A549 (cell line): ENCODE data around the gene PTPN14. TPM values are rescaled to one million over a fixed set of nuclear protein-coding genes. Genes with fewer than 3 reads are reported as not detected.

Experiments
- ATAC-seq, 2 experiments: fragments of 200-7000 bp in 1 of 2; fragments of >200 bp in 1 of 2; cut with Nextera tagmentation in 1 of 2; cut with Tn5 transposase in 1 of 2; 3 replicates each; pipeline versions ENCODE4 v1.8.0 to v1.9.1; 2018 to 2020; ENCODE audit warnings: mild to moderate bottlenecking in 1 of 2, moderate library complexity in 1 of 2
- CTCF ChIA-PET: fragments of 300-600 bp; sonication (Branson Sonifier 250); formaldehyde crosslinking; extraction: SDS; loops from one replicate; lab custom pipeline; 2021; ENCODE audit warnings: antibody characterized with exemption, inconsistent platforms; lab: Yijun Ruan, JAX
- POLR2A ChIA-PET: fragments of 350-600 bp; formaldehyde crosslinking; extraction: SDS; loops from one replicate; lab custom pipeline; 2021; ENCODE audit warnings: antibody characterized with exemption, inconsistent platforms; lab: Yijun Ruan, JAX
- DNase-seq, 2 experiments: peaks; one replicate each; pipeline versions ENCODE4 v3.0.0 to v3.0.0-alpha.2; 2011 to 2016; ENCODE audit warnings: low read depth in 1 of 2, low spot score in 1 of 2
- FAIRE-seq: peaks from 2 replicates; lab custom pipeline; 2011; peaks lifted over from hg19 to GRCh38; lab: Jason Lieb, UNC
- H3K27ac ChIP-seq, 2 experiments: fragments of >200 bp; sonication (Bioruptor Twin); formaldehyde crosslinking; 3 replicates each; pipeline ENCODE4 v1.5.1; 2016 to 2017
- H3K4me1 ChIP-seq: fragments of >200 bp; sonication (Bioruptor Twin); formaldehyde crosslinking; 3 replicates; pipeline ENCODE4 v1.6.1; 2016
- H3K4me2 ChIP-seq: fragments of >200 bp; sonication (Bioruptor Twin); formaldehyde crosslinking; 3 replicates; pipeline ENCODE4 v1.6.1; 2016
- H3K4me3 ChIP-seq: fragments of >200 bp; sonication (Bioruptor Twin); formaldehyde crosslinking; 3 replicates; pipeline ENCODE4 v1.5.1; 2016
- H3K9me3 ChIP-seq: fragments of >200 bp; sonication (Bioruptor Twin); formaldehyde crosslinking; 3 replicates; pipeline ENCODE4 v1.6.1; 2016
- ATOH8 ChIP-seq: fragments of 250-450 bp; sonication (Bioruptor Pico); IDR thresholded peaks from 2 replicates; pipeline ENCODE4 v1.5.0; 2020; ENCODE audit warnings: low read depth, mild to moderate bottlenecking, moderate library complexity
- BCL3 ChIP-seq: fragments of >200 bp; sonication (Bioruptor Twin); formaldehyde crosslinking; IDR thresholded peaks from 3 replicates; pipeline ENCODE4 v1.6.1; 2016
- BHLHE40 ChIP-seq: IDR thresholded peaks from 2 replicates; pipeline ENCODE4 v1.6.1; 2012; ENCODE audit warnings: low read depth, low read length, inconsistent platforms
- CBX2 ChIP-seq: fragments of 200-600 bp; sonication (generic); IDR thresholded peaks from 2 replicates; pipeline ENCODE4 v1.6.1; 2016; ENCODE audit warnings: low read depth, mild to moderate bottlenecking, borderline replicate concordance
- CHD2 ChIP-seq: fragments of 150-350 bp; IDR thresholded peaks from 2 replicates; pipeline ENCODE4 v1.6.1; 2014; ENCODE audit warnings: low read length; ENCODE audit not compliant: partially characterized antibody
- EHF ChIP-seq: fragments of 250-450 bp; sonication (Bioruptor Pico); IDR thresholded peaks from 2 replicates; pipeline ENCODE4 v1.5.0; 2020; ENCODE audit warnings: mild to moderate bottlenecking
- ESRRA ChIP-seq: fragments of 150-350 bp; IDR thresholded peaks from 2 replicates; pipeline ENCODE4 v1.6.1; 2014; ENCODE audit warnings: mild to moderate bottlenecking, low read length, borderline replicate concordance
- HMGXB4 ChIP-seq: fragments of 250-450 bp; sonication (Bioruptor Pico); IDR thresholded peaks from 2 replicates; pipeline ENCODE4 v1.5.0; 2021; ENCODE audit warnings: mild to moderate bottlenecking, moderate library complexity, borderline replicate concordance
- HOXB5 ChIP-seq: fragments of 250-450 bp; sonication (Bioruptor Pico); IDR thresholded peaks from 2 replicates; pipeline ENCODE4 v1.5.0; 2020; ENCODE audit warnings: mild to moderate bottlenecking, moderate library complexity
- JUNB ChIP-seq: fragments of >200 bp; sonication (Bioruptor Twin); formaldehyde crosslinking; IDR thresholded peaks from 2 replicates; pipeline ENCODE4 v1.6.1; 2016
- KDM5A ChIP-seq: fragments of 200-600 bp; sonication (generic); IDR thresholded peaks from 2 replicates; pipeline ENCODE4 v1.6.1; 2016; ENCODE audit warnings: antibody characterized with exemption, mild to moderate bottlenecking
- PBX3 ChIP-seq: IDR thresholded peaks from 2 replicates; pipeline ENCODE4 v1.6.1; 2012
- POLR2A ChIP-seq: IDR thresholded peaks from 2 replicates; pipeline ENCODE4 v1.6.1; 2012; ENCODE audit warnings: mild to moderate bottlenecking, low read length
- POLR2AphosphoS2 ChIP-seq: conservative IDR thresholded peaks from 2 replicates; pipeline ENCODE4 v1.6.1; 2012; ENCODE audit warnings: low read length, improper control_type of control experiment, inconsistent platforms
- TFCP2L1 ChIP-seq: fragments of 250-450 bp; sonication (Bioruptor Pico); IDR thresholded peaks from 2 replicates; pipeline ENCODE4 v1.5.0; 2021; ENCODE audit warnings: mild to moderate bottlenecking
- USF2 ChIP-seq: fragments of 450-650 bp; IDR thresholded peaks from 2 replicates; pipeline ENCODE4 v1.6.1; 2014; ENCODE audit warnings: antibody characterized with exemption
- ZFP36 ChIP-seq: fragments of 450-650 bp; IDR thresholded peaks from 2 replicates; pipeline ENCODE4 v1.6.1; 2014; ENCODE audit warnings: borderline replicate concordance; ENCODE audit not compliant: partially characterized antibody
- ZSCAN20 ChIP-seq: fragments of 250-450 bp; sonication (Bioruptor Pico); IDR thresholded peaks from 2 replicates; pipeline ENCODE4 v1.8.0; 2022; ENCODE audit warnings: mild to moderate bottlenecking, moderate library complexity
- WGBS: methylation state at CpG from one replicate; pipeline ENCODE4 v1.1.6; 2017; ENCODE audit errors: missing lambda C conversion rate; 5-methylcytosine and 5-hydroxymethylcytosine counted together
- polyA plus RNA-seq, 4 experiments: library from polyadenylated mRNA; depleted of rRNA in 3 of 4; stranded (reverse); fragments of >200 nt; fragmentation: RNase III in 1 of 4; extraction: RNeasy Plus Mini Kit Qiagen cat#74134 plus additional on column Dnase treatment in 1 of 4; gene quantifications; 2 replicates in 3 of 4; 3 replicates in 1 of 4; pipeline ENCODE4 v1.2.3, GENCODE V29; 2011 to 2017

Gene PTPN14
- polyA plus RNA-seq, 2 of the 4 experiments (the other 2 are of a cell fraction), result 9.2 to 10.0 TPM

- Histone ChIP-seq H3K4me3 (no peak overlapping the region), H3K4me2 (no peak overlapping the region), H3K9me3 (no peaks in the 10 kb centered on the region), H3K27ac (no peak overlapping the region), H3K4me1 (peaks cover 10% of the 10 kb centered on the region; the same call in 2 of the 3 replicates)
- TF ChIP-seq POLR2AphosphoS2 (no peak), KDM5A (no peak), HMGXB4 (CRISPR knock-in tag) (no peak), USF2 (no peak), BCL3 (no peak), PBX3 (no peak), TFCP2L1 (no peak), POLR2A (no peak), EHF (no peak), BHLHE40 (no peak), ZSCAN20 (CRISPR knock-in tag) (no peak)
- ChIA-PET CTCF (interaction anchor here (0.8 to 1.5 kb wide), 3 partner anchors 20 to 150 kb away, joined by 3 read pairs; no protein-coding TSS in a partner anchor), POLR2A (interaction anchor here (1.3 kb wide), 1 partner anchor 13 kb away, joined by 3 read pairs; the partner anchor contains the start of gene PTPN14)
- ATAC-seq, result no peak
- DNase-seq, result no peak
- WGBS, result 88% methylated on average over 3 of the region's 3 CpGs
- FAIRE-seq, result no peak
These were observed 12.9 kb downstream of the PTPN14 start for GRCh38 chr1:214538496-214538895.

- 88% methylated on average over 4 of the region's 4 CpGs for WGBS
- no peak for FAIRE-seq
- Histone ChIP-seq H3K9me3 (no peaks in the 10 kb centered on the region), H3K4me1 (peaks cover 10% of the 10 kb centered on the region; the same call in 2 of the 3 replicates), H3K4me3 (no peak overlapping the region), H3K27ac (no peak overlapping the region), H3K4me2 (no peak overlapping the region)
- no peak for ATAC-seq
- ChIA-PET POLR2A (no interaction called here), CTCF (interaction anchor here (0.8 to 1.5 kb wide), 2 partner anchors 116 to 149 kb away, joined by 3 read pairs; no protein-coding TSS in a partner anchor)
- no peak for DNase-seq
- TF ChIP-seq HOXB5 (CRISPR knock-in tag) (no peak), CHD2 (no peak), JUNB (no peak), ESRRA (no peak)
These were observed 13.4 kb downstream of the PTPN14 start for GRCh38 chr1:214537872-214538473.

- TF ChIP-seq CBX2, result no peak
- no peak for TF ChIP-seq ATOH8
- no peak for TF ChIP-seq TFCP2L1
- TF ChIP-seq ZFP36, result no peak
- TF ChIP-seq ESRRA, result no peak
- TF ChIP-seq HOXB5 (CRISPR knock-in tag), result no peak
- Histone ChIP-seq H3K27ac (no peak overlapping the region), H3K9me3 (no peaks in the 10 kb centered on the region), H3K4me2 (peak overlapping the region; percentile 20; the same call in 2 of the 3 replicates), H3K4me1 (peaks cover 10% of the 10 kb centered on the region; the same call in 2 of the 3 replicates), H3K4me3 (no peak overlapping the region)
- FAIRE-seq (no peak), ATAC-seq (peak; percentile 30 to 36; a peak in 2 of 6 replicates), DNase-seq (peak in 1 of 2 experiments; percentile 17)
- POLR2A ChIA-PET, result no interaction called here
- CTCF ChIA-PET, result interaction anchor here (0.6 to 1.3 kb wide), 3 partner anchors 12 to 49 kb away, joined by 3 to 4 read pairs (median 3); no protein-coding TSS in a partner anchor
- 59% methylated on average over 5 of the region's 5 CpGs for WGBS
These were observed 14.2 kb downstream of the PTPN14 start for GRCh38 chr1:214537219-214537618.
